ENCODE results near the gene SLC36A1.
"Not testable (repeated sequence)": the region's sequence is repeated elsewhere in the genome, so short reads cannot be mapped to it uniquely, and the experiment has no call there.

SLC36A1 gene

DNA sequence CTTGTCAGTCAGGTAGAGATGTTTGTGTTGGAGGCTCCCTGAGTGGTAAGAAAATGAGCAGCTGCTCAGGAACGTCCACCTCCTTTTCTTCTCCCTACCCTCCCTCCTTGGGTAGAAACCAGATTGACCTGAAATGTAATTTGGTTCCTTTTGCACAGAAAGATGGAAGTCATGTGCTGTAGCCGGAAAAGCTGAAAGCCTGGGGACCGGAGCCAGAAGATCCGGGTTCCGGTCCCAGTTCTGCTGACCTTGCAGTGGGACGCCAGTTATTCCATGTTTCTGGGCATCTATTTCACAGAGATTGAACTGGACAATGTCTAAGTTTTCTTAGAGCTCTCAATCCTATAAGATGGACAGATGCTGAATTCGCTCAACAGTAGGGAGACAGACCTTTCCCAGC lies 40.1 kb downstream of the SLC36A1 start:
- DNase-seq: no peak

DNA sequence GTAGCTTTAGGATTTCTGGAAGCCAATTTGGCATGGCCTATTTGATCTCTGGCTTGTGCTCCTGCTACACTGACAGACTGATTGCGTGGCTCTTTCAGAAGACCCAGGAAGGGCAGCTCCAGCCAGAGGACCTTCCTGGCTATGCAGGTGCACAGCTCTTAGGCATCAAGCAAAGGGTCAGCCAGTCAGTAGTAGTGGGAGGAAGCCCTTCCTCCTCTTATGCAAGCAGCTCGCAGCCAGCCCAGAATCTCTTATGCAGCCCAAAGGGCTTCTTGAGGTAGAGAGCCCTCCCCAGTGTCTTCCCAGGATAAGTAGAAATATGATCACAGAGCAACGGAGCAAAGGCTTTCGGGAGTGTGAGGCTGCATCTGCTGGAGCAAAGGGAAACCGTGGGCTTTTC lies 43.2 kb downstream of the SLC36A1 start:
- DNase-seq: no peak

DNA sequence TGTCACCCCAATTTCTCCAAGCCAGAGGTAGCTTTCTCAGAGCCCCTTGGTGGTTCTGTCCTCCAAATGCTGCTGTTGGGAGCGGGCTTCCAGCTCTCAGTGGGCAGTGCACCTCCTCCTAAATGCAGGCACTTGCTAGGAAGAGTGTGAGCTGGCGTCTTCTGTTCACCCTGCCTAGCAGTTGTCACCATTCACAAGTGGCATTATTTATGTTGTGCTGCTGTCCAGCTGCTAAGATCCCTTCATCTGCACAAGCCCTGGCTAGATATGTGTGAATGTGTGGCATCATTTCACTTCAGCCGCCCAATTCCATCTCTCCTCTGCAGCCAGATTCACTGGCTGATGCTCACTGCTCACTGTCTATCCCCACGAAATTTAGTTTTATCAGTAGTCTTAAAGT lies 43.7 kb downstream of the SLC36A1 start:
- DNase-seq: no peak

DNA sequence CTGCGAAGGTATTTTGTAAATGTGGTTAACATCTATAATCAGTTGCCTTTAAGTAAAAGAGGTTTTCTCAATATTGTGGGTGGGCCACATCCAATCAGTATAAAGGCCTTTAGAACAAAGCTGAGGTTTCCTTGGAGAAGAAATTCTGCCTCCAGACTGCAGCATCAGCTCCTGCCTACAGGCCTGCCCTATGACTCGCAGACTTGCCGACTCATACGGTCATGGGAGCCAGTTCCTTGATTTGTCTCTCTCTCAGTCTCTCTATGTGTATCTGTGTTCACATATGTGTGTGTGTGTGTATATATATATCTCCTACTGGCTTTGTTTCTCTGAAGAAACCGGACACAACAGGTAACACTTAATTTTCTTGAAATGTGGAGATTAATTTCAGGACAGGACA lies 45.3 kb downstream of the SLC36A1 start:
- DNase-seq: no peak

DNA sequence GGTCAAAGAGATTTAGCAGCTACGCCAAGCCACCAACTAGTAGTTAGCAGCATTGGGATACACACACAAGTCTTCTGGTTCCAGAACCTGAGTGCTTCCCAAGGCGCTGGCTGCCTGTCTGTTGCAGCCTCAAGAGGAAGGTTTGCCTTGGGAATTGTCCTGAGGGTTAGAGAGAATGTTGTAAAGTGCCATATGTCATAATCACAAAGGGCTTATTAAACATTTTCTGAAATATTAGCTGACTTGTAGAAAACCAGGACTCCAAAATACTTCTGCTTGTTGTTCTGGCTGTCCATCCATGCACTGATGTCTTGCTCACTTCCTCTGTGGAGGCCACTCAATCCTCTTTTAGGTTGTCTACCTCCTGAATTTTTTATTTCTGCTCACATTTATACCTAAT lies 46.3 kb downstream of the SLC36A1 start:
- no peak for DNase-seq

DNA sequence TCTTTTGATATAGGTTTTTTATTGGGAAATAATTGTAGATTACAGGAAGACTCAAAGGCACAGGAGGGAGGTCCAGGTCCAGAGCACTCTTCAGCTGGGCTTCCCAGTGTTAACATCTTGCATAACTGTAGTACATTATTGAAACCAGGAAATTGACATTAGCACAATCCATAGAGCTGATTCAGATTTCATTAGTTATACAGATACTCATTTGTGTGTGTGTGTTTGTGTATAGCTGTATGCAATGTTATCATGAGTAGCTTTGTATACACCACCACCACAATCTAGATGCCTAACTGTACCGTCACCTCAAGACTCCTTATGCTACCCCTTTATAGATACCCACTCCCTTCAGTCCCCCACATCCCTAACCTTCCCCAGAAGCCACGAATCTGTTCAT lies 47.9 kb downstream of the SLC36A1 start:
- DNase-seq: no peak

DNA sequence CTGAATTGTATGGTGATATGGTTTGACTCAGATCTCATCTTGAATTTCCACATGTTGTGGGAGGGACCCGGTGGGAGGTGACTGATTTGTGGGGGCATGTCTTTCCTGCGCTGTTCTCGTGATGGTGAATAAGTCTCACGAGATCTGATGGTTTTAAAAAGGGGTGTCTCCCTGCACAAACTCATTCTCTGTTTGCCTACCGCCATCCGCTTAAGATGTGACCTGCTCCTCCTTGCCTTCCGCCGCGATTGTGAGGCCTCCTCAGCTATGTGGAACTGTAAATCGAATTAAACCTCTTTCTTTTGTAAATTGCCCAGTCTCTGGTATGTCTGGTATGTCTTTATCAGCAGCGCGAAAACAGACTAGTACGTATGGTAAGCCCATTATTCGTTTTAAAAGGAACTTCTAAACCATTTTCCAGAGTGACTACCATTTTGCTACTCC lies 48.7 kb downstream of the SLC36A1 start:
- no peak for DNase-seq

DNA sequence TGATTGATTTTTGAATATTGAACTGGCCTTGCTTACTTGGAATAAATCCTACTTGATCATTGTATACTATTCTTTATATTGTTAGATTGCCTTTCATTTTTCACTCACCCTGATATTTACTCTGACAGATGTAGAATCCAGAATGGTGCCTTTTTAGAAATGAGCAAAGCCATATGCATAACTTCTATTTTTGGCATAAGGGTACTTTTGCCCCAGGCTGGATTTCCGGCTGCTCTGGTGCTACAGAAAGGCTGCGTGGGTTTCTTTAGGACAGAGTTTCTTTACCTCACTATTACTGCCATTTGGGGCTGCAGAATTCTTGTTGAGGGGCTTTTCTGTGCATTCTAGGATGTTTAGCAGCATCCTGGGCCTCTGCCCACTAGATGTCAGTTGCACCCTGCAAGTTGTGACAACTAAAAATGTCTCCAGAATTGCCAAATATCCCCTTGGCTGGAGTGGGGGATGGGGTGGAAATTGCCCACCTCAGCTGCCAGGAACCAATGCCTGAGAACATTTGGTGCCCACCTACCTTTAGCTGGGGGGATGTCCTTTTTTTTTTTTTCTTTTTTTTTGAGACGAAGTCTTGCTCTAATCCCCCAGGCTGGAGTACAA lies 50.1 kb downstream of the SLC36A1 start:
- no peak for DNase-seq

DNA sequence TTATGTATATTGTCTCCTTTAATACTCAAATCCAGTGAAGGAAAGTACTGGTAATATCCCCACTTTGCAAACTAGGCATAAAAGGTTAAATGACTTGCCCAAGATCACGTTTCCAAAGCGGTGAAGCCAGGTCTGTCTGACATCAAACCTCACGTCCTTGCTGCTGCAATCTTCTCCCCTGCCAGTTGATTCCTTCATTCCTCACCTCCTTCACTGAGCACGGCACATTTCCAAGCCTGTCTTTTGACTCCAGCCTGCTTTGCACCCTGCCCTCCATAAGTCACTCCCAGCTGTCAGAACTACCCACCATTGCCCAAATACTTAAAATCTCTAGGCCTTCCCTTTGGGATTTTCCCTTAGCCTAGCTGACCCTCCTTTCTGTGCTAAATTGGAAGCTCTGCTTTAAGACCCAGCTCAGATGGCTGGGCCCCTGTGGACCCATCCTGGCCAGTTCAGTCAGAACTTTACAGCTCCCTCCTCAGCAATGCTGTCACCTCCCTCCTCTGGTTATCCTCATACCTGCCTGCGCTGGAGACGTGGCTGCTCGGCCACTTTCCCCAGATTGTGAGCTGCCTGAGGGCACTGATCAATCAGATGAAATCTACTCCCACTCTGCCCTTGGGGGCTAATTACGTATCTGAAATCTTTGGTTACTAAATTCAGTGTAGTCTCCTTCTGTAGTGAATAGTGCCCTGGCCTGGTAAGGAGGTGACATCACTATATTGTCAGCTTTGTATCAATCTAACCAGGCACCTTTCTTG lies 51.2 kb downstream of the SLC36A1 start:
- no peak for DNase-seq

DNA sequence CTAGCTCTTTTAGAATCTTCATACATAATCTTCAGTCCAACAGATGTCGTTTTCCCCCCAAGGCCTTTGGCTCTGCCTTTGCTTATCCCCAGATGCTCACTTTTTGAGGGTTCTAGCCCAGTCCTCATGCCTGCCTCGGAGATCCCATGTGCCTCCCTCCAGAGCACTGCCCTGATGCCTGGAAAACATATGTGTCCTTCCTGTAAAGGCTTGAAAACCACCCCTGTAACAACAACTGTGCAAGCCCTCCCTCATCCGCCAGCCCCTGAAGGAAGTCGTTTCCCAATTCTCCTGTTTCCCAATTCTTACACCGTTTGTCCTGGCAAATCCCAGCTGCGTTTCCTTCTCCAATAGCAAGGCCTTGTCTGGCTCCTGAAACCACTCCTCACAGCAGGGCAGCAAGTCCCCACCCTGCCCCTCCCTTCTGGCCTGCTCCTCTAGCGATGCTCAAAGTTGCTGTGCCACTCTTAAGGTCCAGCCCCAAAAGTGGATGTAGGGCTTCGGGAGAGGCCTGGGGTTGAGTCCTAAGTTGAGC lies 52.2 kb downstream of the SLC36A1 start:
- DNase-seq: peak; percentile 63

DNA sequence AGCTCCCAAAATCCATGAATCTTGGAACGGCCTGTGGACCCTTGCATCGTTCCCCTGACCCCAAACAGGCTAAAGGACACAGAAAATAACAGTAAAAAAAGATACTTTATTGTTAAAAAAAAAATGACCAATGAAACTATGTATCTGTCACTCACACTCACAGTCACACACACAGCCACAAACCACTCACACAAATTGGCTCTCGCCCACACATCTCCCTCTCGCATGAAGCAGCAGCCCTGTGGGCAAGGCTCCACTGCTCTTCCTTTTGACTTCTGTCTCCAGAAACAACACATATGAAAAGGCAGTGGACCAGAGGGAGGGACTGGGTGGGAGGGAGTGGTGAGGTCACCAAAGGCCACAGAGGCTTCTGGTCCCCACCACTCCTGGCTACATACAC lies 56.6 kb downstream of the SLC36A1 start:
- no peak for DNase-seq

DNA sequence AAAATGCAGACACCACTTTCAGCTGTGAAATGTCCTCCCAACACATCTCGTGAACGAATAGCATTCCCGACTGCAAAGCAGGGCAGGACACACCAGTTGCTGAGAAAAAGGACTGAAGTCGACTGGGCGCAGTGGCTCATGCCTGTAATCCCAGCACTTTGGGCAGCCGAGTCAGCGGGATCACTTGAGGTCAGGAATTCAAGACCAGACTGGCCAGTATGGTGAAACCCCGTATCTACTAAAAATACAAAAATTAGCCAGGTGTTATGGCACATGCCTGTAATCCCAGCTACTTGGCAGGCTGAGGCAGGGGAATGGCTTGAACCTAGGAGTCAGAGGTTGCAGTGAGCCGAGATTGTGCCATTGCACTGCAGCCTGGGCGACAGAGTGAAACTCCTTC lies 60.9 kb downstream of the SLC36A1 start:
- DNase-seq: not testable (repeated sequence)

DNA sequence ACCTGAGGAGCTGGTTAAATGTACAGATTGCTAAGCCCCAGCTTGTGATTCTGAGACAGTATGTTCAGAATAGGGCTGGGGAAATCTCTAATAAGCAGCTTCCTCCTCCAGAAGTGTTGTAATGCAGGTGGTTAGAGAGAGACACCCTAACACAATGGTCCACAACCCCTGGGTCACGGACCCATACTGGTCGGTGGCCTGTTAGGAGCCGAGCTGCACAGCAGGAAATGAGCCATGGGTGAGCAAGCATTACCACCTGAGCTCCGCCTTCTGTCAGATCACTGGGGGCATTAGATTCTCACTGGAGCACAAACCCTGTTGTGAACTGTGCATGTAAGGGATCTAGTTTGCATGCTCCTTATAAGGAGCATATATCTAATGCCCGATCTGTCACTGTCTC lies 61.8 kb downstream of the SLC36A1 start:
- peak; percentile 36 for DNase-seq

DNA sequence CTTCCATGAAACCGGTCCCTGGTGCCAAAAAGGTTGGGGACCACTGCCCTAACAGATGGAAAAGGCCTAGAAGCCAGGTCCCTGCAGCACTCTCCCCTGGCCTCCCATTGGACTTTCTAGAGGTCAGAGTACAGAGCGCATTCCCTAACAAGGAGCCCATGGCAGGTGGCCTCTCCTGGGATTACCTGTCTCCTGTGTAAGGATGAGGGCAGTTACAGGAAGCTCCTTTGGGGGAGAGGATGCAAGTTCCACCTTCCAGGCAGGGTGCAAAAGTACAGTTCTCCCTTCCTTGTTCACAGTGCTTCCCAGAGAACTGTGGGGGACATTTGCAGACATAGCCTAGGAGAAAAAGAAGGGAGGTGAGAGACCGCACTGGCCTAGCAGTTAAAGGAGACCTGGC lies 62.4 kb downstream of the SLC36A1 start:
- DNase-seq: no peak

DNA sequence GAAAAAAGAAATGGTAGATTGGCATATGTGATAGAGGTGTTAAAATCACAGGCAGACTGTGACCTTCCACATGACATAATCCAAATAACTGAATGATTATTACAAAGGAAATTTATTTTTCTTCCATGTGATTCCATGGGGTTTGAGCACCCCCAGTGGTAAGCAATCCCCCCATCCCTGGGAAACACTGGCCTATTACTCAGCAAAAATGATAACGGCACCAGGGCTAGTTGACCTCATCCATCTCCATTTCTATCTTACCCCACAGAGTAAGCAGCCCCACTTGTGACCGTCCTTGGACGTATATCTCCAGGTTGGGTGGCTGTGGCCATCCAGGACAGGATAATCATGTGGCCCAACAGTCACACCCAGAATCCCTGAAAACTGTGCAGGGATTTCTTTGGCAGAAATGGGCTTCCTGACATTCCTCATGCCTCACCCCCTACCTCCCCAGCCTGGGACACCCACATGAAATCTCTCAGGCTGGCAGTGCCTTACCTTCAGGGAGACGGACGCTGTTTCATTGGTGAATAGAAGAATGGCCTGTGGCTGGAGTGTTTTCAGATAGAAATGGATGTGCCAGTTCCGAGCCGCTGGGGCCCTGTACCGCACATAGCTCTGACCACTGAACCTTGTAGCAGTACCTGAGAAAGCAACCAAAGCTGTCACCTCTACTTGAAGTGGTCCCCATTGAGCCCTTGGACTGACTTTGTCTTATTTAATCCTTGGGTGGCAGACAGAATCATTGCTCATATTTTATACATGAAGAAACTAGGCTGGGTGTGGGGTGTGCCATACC lies 69.9 kb downstream of the SLC36A1 start:
- DNase-seq: no peak

DNA sequence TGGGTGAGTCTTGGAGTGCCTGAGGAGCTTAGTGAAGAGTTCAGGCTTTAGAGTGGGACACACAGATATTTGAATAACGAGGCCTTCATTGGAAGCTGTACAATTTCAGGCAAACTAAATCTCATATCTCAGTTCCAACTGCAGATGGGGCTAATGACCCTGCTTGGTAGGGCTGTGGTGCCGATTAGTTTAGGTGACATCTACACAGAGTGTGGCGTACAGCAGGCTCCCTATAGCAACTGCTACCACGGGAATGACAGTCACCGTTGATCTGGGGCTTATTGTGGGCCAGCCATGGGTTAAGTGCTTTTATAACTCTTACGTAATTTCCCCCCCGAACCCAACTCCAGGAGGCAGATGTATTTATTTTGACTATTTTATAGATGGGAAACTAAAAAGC lies 72.9 kb downstream of the SLC36A1 start:
- DNase-seq: no peak

DNA sequence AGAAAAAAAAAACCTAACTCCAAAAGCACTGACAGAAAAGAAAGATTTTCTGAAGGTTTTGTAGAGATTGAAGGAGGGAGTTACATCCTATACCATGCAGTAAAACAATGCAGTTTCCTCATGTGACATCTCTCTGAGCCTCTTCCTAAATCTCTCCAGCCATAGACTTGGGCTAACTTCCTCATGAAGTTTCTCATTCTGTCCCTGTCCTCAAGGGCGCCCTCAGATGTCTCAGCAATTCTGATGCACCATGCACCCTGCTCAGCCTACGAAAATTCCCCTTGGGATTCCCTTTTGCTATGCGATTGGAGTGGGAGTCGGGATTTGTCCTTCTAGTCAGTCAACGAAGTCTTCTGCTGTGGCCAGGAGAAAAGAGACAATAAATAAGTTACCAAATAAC lies 74.8 kb downstream of the SLC36A1 start:
- peak; percentile 3 for DNase-seq

DNA sequence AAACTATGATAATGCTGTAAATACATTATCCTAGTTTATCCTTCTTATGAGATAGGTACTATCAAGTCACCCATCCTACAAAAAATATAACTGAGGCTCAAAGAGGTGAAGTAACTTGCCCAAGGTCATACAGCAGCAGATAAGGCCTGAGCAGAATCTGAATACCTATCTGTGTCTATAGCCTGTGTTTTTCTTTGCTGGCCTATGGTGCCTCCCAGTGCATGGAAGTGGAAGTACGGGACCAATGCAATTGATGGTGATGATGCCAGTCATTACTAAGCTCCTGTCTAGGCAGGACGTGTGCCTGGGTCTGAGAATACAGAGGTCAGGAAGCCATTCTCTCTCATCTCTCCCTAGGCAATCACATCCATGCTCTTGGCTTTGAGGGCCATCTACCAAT lies 75.9 kb downstream of the SLC36A1 start:
- DNase-seq: peak; percentile 35

DNA sequence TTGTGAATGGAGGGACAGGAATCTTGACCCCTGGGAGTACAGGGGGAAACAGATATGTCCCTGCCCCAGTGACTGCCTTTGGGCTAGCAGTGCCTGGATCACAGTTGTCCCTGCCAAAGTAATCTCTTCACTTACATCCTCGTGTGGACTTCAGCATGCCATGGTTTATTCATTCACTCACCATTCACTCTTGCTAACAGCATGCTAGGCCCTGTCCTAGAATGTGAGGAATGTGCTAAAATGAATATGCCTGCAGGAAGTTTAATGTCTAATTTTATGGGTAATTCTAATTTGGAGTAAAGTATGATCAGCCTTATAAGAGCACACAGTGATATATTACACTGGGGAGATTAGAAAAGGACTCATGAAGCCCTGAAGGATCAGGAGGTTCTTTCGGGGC lies 80.8 kb downstream of the SLC36A1 start:
- no peak for DNase-seq

DNA sequence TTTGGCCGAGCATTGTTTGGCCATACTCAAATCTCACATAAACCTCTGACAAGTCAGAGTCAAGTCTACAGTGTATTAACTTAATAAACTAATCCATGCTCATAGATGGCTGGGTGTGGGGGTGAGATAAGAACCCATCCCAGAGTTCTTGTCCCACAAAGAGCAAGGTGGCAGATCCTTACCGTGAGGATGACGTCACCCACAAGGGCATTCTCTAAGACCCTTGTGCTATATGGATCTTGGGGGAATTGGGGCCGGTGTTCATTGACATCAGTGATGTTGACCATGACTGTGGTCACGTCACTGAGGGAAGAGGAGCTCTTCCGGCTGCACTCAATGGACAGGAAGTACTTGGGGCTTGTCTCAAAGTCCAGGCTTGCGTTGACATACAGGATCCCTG lies 81.6 kb downstream of the SLC36A1 start:
- no peak for DNase-seq

DNA sequence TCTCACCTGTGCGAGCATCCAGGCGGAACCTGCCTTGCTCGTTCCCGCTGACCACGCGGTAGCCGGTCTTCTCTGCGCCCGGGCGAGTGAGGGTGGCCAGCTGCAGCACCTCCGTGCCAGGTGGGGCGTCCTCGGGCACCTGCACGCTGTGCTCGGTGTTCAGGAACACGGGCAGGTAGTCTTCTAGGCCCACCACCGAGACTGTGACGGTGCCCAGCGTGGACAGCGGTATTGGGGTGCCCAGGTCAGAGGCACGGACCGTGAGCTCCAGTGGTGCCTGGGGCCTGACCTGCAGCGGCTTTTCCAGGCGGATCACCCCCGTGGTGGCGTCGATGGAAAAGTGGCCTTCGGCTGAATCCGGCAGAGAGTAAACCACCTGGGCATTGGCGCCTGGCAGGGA lies 84.2 kb downstream of the SLC36A1 start:
- no peak for DNase-seq

DNA sequence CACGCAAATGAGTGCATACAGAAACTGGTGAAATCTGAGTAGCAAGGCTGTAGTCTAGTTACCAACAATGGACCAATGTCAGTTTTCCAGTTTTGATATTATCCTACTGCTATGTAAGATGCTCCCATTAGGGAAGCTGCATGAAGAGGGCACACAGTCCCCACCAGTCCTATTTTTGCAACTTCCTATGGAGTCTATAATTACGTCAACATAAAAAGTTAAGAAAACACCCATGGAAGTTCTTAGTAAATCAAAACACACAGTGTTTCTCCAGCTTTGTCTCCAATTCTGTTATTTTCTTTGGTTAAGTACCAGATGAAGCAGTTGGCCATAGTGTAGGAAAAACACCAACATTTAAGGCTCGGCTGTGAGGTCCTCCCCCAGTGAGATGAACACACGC lies 85.0 kb downstream of the SLC36A1 start:
- no peak for DNase-seq

DNA sequence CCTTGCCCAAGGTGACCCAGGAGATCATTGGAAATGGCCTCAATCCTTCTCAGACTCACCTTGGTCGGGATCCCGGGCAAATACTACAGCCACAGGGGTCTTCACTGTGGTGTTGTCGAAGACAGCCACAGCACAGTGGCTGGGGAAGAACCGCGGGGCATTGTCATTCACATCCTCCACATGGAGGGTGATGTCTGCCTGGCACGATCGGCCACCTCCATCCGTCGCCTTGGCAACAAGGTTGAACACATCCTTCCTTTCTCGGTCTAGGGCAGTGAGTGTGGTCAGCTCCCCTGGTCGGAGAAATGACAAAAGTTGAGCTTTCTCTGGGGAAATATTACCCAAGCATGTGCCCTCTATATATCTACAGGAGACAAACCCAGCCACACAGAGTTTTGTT lies 86.9 kb downstream of the SLC36A1 start:
- DNase-seq: no peak

DNA sequence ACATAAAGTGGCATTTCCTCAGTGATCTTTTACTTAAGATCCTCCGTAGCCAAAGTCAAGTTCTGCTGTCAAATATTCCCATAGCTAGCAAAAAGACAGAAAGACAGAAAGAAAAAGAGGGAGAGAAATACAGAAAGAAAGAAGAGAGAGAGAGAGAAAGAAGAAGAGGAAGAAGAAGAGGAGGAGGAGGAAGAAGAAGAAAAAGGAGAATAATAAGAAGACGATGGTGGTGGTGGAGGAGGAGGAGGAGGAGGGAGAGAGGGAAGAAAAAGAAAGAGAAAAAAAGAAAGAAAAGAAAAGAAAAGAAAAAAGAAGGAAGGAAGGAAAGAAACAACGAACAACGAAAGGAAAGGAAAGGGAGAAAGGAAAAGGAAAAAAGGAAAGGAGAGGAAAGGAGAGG lies 89.6 kb downstream of the SLC36A1 start:
- DNase-seq: no peak
